Osteocyte (in vitro differentiated cells): ENCODE results near the gene ABCC11. TPM values are rescaled to one million over a fixed set of nuclear protein-coding genes. Genes with fewer than 3 reads are reported as not detected.

Experiments used
- DNase-seq: peaks from one replicate; pipeline ENCODE4 v3.0.0; 2021; ENCODE audit warnings: mixed read lengths; ENCODE audit not compliant: unreplicated experiment; ENCODE audit errors: extremely low spot score
- H3K27ac Mint-ChIP-seq: one replicate; pipeline ENCODE4 v1.8.0; 2021; ENCODE audit warnings: mild to moderate bottlenecking, mixed read lengths; ENCODE audit not compliant: unreplicated experiment
- H3K27me3 Mint-ChIP-seq: one replicate; pipeline ENCODE4 v1.8.0; 2021; ENCODE audit warnings: mixed read lengths; ENCODE audit not compliant: unreplicated experiment
- H3K36me3 Mint-ChIP-seq: one replicate; pipeline ENCODE4 v1.8.0; 2021; ENCODE audit warnings: mixed read lengths; ENCODE audit not compliant: unreplicated experiment
- H3K4me1 Mint-ChIP-seq: one replicate; pipeline ENCODE4 v1.8.0; 2021; ENCODE audit warnings: mixed read lengths; ENCODE audit not compliant: unreplicated experiment
- H3K4me3 Mint-ChIP-seq: one replicate; pipeline ENCODE4 v1.8.0; 2021; ENCODE audit warnings: mild to moderate bottlenecking, moderate library complexity, mixed read lengths; ENCODE audit not compliant: unreplicated experiment
- H3K9me3 Mint-ChIP-seq: one replicate; pipeline ENCODE4 v1.8.0; 2021; ENCODE audit warnings: mixed read lengths; ENCODE audit not compliant: unreplicated experiment
- total RNA-seq: library from RNA; stranded (reverse); gene quantifications from 2 replicates; pipeline ENCODE4 v1.2.1, GENCODE V29; 2021
- TF ChIP-seq, protein P1 (sequence below): fragments of 200-600 bp; sonication (generic); IDR thresholded peaks from 2 replicates; pipeline ENCODE4 v1.5.0; 2021; ENCODE audit warnings: antibody characterized with exemption, mild to moderate bottlenecking, moderate library complexity

Gene ABCC11
- total RNA-seq, 1 donor from 2014 or later, result 0.48 TPM

DNA sequence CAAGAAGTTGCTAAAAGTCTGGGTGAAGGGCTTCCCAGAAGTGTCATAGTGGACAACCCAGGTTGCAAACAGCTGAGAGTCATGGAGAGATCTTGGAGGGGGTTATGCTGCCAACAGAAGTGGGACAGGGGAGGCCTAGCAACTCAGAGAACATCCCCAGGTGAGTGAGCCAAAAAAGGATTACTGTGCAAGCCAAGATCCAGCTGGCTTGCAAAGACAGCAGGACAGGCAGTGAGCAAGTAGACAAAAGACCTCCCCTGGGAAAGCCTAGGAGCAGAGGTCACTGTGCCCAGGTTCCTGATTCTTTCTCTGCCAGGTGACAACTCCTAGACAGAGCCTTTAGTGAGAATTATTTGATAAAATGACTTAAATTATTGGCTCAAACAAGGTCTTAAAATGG lies 12.7 kb downstream of the ABCC11 start:
- TF ChIP-seq, protein P1, sequence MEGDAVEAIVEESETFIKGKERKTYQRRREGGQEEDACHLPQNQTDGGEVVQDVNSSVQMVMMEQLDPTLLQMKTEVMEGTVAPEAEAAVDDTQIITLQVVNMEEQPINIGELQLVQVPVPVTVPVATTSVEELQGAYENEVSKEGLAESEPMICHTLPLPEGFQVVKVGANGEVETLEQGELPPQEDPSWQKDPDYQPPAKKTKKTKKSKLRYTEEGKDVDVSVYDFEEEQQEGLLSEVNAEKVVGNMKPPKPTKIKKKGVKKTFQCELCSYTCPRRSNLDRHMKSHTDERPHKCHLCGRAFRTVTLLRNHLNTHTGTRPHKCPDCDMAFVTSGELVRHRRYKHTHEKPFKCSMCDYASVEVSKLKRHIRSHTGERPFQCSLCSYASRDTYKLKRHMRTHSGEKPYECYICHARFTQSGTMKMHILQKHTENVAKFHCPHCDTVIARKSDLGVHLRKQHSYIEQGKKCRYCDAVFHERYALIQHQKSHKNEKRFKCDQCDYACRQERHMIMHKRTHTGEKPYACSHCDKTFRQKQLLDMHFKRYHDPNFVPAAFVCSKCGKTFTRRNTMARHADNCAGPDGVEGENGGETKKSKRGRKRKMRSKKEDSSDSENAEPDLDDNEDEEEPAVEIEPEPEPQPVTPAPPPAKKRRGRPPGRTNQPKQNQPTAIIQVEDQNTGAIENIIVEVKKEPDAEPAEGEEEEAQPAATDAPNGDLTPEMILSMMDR, result no peak
- H3K27me3 Mint-ChIP-seq, result peaks cover 17% of the 10 kb centered on the region
- no peaks in the 10 kb centered on the region for H3K9me3 Mint-ChIP-seq
- no peaks in the 10 kb centered on the region for H3K36me3 Mint-ChIP-seq
- no peak for DNase-seq
- peaks cover 6% of the 10 kb centered on the region for H3K4me1 Mint-ChIP-seq
- H3K4me3 Mint-ChIP-seq, result no peak overlapping the region
- no peak overlapping the region for H3K27ac Mint-ChIP-seq

- TF ChIP-seq, protein P1, result no peak
- no peak overlapping the region for H3K4me3 Mint-ChIP-seq
Measured at GRCh38 chr16:48232493-48233040, 14.8 kb downstream of the ABCC11 start.

GRCh38 chr16:48231727-48232492 lies 15.4 kb downstream of the ABCC11 start:
- TF ChIP-seq, protein P1, result peak; percentile 63
- no peaks in the 10 kb centered on the region for H3K36me3 Mint-ChIP-seq
- no peak overlapping the region for H3K4me3 Mint-ChIP-seq
- DNase-seq, result no peak
- no peaks in the 10 kb centered on the region for H3K9me3 Mint-ChIP-seq
- peaks cover 6% of the 10 kb centered on the region for H3K4me1 Mint-ChIP-seq
- peaks cover 15% of the 10 kb centered on the region for H3K27me3 Mint-ChIP-seq
- no peak overlapping the region for H3K27ac Mint-ChIP-seq

More at GRCh38 chr16:48232493-48233040, 14.8 kb downstream of the ABCC11 start:
- H3K9me3 Mint-ChIP-seq, result no peaks in the 10 kb centered on the region
- no peaks in the 10 kb centered on the region for H3K36me3 Mint-ChIP-seq
- H3K27ac Mint-ChIP-seq, result no peak overlapping the region
- H3K27me3 Mint-ChIP-seq, result peaks cover 15% of the 10 kb centered on the region
- DNase-seq, result no peak
- peaks cover 6% of the 10 kb centered on the region for H3K4me1 Mint-ChIP-seq

DNA sequence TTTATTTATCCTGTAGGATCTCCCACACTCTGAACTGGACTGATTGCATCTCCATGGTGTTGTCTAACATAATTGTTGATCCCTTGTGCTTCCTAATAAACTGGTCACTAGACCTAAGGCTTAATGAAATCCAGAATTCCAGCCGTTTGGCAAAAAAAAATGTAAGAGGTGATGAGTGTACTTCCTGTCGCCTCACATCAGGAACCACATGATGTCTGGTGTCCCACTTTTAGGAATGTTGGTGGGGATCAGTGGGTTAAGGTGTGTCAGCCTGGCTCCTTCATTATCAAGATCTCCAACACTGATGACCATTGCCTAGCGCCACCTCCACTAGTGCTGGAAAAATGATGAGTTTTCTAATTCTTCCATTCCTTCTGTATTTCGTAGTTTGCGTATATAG lies 21.9 kb downstream of the ABCC11 start:
- no peak for DNase-seq
- TF ChIP-seq, protein P1, result no peak

DNA sequence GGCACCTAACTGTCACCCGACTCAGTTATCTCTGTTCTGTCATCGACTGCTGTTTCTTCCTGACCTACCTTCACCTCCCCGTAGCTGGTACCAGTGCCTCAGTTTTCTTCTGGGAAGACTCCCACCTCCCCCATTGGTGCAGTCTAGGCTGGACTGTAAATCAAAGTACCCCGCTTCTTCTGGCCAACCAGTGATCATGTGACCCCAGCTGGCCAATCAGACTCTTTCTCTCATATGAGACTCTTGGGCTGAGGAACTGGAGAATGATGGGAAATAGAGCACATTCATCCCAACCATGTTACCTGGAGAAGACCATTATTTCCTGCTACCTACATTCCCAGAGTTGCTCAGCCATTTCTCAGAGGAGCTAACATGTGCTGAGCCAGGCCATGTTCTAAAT lies 23.8 kb downstream of the ABCC11 start:
- Mint-ChIP-seq H3K27ac (no peak overlapping the region), H3K36me3 (no peaks in the 10 kb centered on the region), H3K4me1 (no peaks in the 10 kb centered on the region), H3K4me3 (no peak overlapping the region), H3K9me3 (no peaks in the 10 kb centered on the region), H3K27me3 (peaks cover 6% of the 10 kb centered on the region)
- DNase-seq, result no peak
- TF ChIP-seq, protein P1, result no peak

More for the DNA sequence above, 21.9 kb downstream of the ABCC11 start:
- Mint-ChIP-seq H3K36me3 (no peaks in the 10 kb centered on the region), H3K27me3 (peaks cover 10% of the 10 kb centered on the region), H3K4me3 (no peak overlapping the region), H3K9me3 (no peaks in the 10 kb centered on the region), H3K27ac (no peak overlapping the region), H3K4me1 (no peaks in the 10 kb centered on the region)
